CD4-positive, CD25-positive, alpha-beta regulatory T cell (primary cell): Measurements from ENCODE around the gene SEMA5A. TPM values are rescaled to one million over a fixed set of nuclear protein-coding genes. Genes with fewer than 3 reads are reported as not detected.

Experiments used
- ATAC-seq, 2 donors: fragments of 150-1000 bp; cut with Tn5 transposase; one replicate each; pipeline ENCODE4 v1.10.0; 2021; ENCODE audit warnings: low read depth in 2 of 2, moderate number of reproducible peaks in 2 of 2, moderate library complexity in 1 of 2
- DNase-seq, 3 donors: peaks; one replicate each; pipeline versions ENCODE4 v3.0.0 to v3.0.0-alpha.2; 2012 to 2022; ENCODE audit warnings: mixed read lengths in 1 of 3
- H3K27ac ChIP-seq: one replicate; pipeline ENCODE4 v1.7.0; 2013; ENCODE audit warnings: mild to moderate bottlenecking, low read length; ENCODE audit not compliant: insufficient read depth, poor library complexity, severe bottlenecking
- H3K27me3 ChIP-seq: one replicate; pipeline ENCODE4 v1.7.0; 2013; ENCODE audit warnings: low read length; ENCODE audit not compliant: control insufficient read depth, insufficient read depth
- H3K36me3 ChIP-seq: one replicate; pipeline ENCODE4 v1.7.0; 2013; ENCODE audit warnings: mild to moderate bottlenecking, low read length, moderate library complexity; ENCODE audit not compliant: control insufficient read depth, insufficient read depth
- H3K4me1 ChIP-seq: 2 replicates; pipeline ENCODE4 v1.7.0; 2013; ENCODE audit warnings: mild to moderate bottlenecking, low read length; ENCODE audit not compliant: insufficient read depth, control insufficient read depth, poor library complexity, severe bottlenecking
- H3K4me3 ChIP-seq: one replicate; pipeline ENCODE4 v1.7.0; 2013; ENCODE audit warnings: low read depth, mild to moderate bottlenecking, low read length, moderate library complexity
- H3K9me3 ChIP-seq, 2 experiments: 1 replicate in 1 of 2; 2 replicates in 1 of 2; pipeline ENCODE4 v1.7.0; 2013; ENCODE audit warnings: low read length in 2 of 2, mild to moderate bottlenecking in 1 of 2, moderate library complexity in 1 of 2; ENCODE audit not compliant: control insufficient read depth in 2 of 2
- H3K27ac Mint-ChIP-seq, 3 donors: one replicate each; pipeline ENCODE4 v1.8.0; 2020 to 2022; ENCODE audit warnings: mild to moderate bottlenecking in 3 of 3, mixed read lengths in 3 of 3, moderate library complexity in 2 of 3
- H3K27me3 Mint-ChIP-seq: one replicate; pipeline ENCODE4 v1.8.0; 2022; ENCODE audit warnings: mild to moderate bottlenecking, mixed read lengths
- H3K36me3 Mint-ChIP-seq: one replicate; pipeline ENCODE4 v1.8.0; 2020; ENCODE audit warnings: mixed read lengths
- H3K4me1 Mint-ChIP-seq, 4 donors: one replicate each; pipeline ENCODE4 v1.8.0; 2020 to 2022; ENCODE audit warnings: mixed read lengths in 4 of 4, mild to moderate bottlenecking in 1 of 4
- H3K4me3 Mint-ChIP-seq, 4 donors: one replicate each; pipeline ENCODE4 v1.8.0; 2020 to 2022; ENCODE audit warnings: mild to moderate bottlenecking in 4 of 4, mixed read lengths in 4 of 4, moderate library complexity in 3 of 4
- H3K9me3 Mint-ChIP-seq, 7 donors: one replicate each; pipeline ENCODE4 v1.8.0; 2020 to 2022; ENCODE audit warnings: mixed read lengths in 7 of 7, mild to moderate bottlenecking in 3 of 7, moderate library complexity in 2 of 7
- polyA plus RNA-seq, 4 donors: library from polyadenylated mRNA; unstranded; fragments of 300-500 nt; fragmentation: Illumina TruSeq; gene quantifications; one replicate each; pipeline ENCODE4 v1.2.3, GENCODE V29; 2021
- total RNA-seq: library from RNA; stranded (reverse); gene quantifications from one replicate; pipeline ENCODE4 v1.2.3, GENCODE V29; 2022

The SEMA5A gene
- total and polyA plus RNA-seq, 5 donors from 2014 or later: 0.22 to 2.8 (median 0.31) TPM; not detected in 2

DNA sequence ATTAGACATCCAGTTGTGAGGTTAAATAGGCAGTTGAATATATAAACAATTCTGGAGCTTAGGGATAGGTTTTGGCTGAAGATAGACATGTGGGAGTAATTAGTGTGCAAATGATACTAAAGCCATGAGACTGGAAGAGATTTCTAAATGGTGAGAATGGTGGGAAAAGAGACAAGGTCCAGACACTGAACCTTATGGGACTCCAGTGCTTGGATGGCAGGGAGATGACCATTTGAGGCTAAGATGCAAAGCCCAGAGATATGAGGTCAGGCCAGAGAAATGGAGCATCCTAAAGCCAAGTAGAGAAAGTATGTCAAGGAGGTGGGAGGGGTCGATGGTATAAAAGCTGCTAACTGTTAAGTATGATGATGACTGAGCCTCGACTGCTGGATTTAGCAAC is 115.6 kb downstream of the SEMA5A start:
- ATAC-seq: no peak
- H3K27me3 ChIP-seq: no peaks in the 10 kb centered on the region
- no peaks in the 10 kb centered on the region for H3K36me3 Mint-ChIP-seq

DNA sequence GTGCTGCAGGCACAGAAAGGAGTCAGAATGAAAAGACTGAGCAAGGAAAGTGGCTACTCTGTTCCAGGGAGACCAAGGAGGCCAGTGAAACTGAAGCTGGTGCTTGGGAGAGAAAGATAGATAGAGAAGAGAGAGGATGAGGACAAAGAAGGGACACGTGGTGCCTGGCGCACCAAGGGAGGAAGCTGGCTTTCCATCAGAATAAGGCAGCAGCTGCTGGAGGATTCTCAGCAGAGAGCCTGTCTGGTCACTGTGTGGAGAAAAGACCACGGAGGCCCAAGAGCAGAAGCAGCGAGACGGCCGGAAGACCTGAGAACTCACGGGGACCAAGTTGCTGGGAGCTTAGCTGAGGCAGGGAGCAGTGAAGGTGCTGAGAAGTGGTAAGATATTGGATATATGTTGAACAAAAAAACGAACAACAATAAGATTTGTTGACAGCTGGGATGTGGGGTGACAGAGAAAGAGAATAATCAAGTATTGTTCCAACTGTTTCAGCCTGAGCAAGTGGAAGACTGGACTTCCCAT is 116.1 kb downstream of the SEMA5A start:
- no peak overlapping the region for H3K4me3 Mint-ChIP-seq
- no peaks in the 10 kb centered on the region for H3K36me3 Mint-ChIP-seq

More for the DNA sequence above, 115.6 kb downstream of the SEMA5A start:
- no peaks in the 10 kb centered on the region for H3K36me3 ChIP-seq
- H3K4me3 Mint-ChIP-seq: no peak overlapping the region
- no peak overlapping the region for H3K27ac ChIP-seq
- H3K27ac Mint-ChIP-seq: no peak overlapping the region
- H3K9me3 ChIP-seq: no peaks in the 10 kb centered on the region
- H3K27me3 Mint-ChIP-seq: no peaks in the 10 kb centered on the region
- H3K4me1 ChIP-seq: no peaks in the 10 kb centered on the region
- peaks cover 0 to 5% (median 2%) of the 10 kb centered on the region in 7 donors for H3K9me3 Mint-ChIP-seq
- DNase-seq: no peak
- H3K4me1 Mint-ChIP-seq: no peaks in the 10 kb centered on the region
- H3K4me3 ChIP-seq: no peak overlapping the region

DNA sequence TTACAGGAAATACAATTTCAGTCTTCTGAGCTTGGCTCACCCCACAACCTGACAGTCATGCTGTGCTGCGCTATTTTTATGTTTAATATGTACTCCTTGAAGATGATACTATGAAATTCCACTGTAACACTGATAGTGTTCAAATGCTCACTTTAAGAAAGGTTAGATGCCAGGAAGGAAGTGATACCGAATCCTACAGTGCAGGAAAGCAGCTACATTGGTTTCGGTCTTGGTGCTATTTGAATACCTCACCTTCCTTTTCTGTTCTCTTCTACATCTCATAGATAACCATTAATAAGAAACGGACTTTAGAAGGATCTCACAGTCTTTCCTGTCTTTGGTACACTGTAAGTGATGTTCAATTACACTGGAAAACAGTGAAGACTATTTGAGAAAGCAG is 117.6 kb downstream of the SEMA5A start:
- H3K27me3 ChIP-seq: no peaks in the 10 kb centered on the region
- no peaks in the 10 kb centered on the region for H3K4me1 ChIP-seq
- no peaks in the 10 kb centered on the region for H3K36me3 ChIP-seq
- DNase-seq: no peak
- H3K27ac ChIP-seq: no peak overlapping the region
- Mint-ChIP-seq H3K9me3 (peaks cover 0 to 7% (median 2%) of the 10 kb centered on the region in 7 donors), H3K36me3 (no peaks in the 10 kb centered on the region), H3K27ac (no peak overlapping the region), H3K27me3 (no peaks in the 10 kb centered on the region), H3K4me3 (no peak overlapping the region), H3K4me1 (no peaks in the 10 kb centered on the region)
- ATAC-seq: no peak
- no peak overlapping the region for H3K4me3 ChIP-seq
- no peaks in the 10 kb centered on the region for H3K9me3 ChIP-seq

More for the DNA sequence above, 116.1 kb downstream of the SEMA5A start:
- H3K27ac ChIP-seq: no peak overlapping the region
- Mint-ChIP-seq H3K27me3 (no peaks in the 10 kb centered on the region), H3K4me1 (no peaks in the 10 kb centered on the region), H3K27ac (no peak overlapping the region), H3K9me3 (peaks cover 0 to 6% (median 2%) of the 10 kb centered on the region in 7 donors)
- H3K4me3 ChIP-seq: no peak overlapping the region
- ATAC-seq (no peak), DNase-seq (no peak)
- no peaks in the 10 kb centered on the region for H3K36me3 ChIP-seq
- no peaks in the 10 kb centered on the region for H3K9me3 ChIP-seq
- H3K27me3 ChIP-seq: no peaks in the 10 kb centered on the region
- H3K4me1 ChIP-seq: no peaks in the 10 kb centered on the region

DNA sequence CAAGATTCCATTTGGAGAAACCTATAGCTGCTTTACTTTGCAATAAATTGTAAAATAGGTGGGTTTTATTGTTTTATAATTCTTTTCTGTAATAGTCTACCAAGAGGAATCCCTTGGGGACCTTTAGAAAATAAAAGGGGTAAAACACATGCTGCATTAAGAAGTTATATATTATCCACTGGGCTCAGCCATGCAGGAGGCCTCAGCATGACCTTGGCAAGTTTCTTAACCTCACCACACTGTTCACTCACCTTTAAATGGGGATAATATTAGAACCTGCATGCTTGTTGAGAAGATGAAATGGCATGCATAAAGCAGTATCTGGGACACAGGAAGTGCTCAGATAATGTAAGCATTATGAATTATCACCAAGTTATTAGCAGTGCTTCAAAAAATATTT is 120.2 kb downstream of the SEMA5A start:
- Histone ChIP-seq H3K4me3 (no peak overlapping the region), H3K4me1 (no peaks in the 10 kb centered on the region), H3K27me3 (no peaks in the 10 kb centered on the region), H3K9me3 (no peaks in the 10 kb centered on the region), H3K36me3 (no peaks in the 10 kb centered on the region), H3K27ac (no peak overlapping the region)
- Mint-ChIP-seq H3K36me3 (no peaks in the 10 kb centered on the region), H3K27me3 (no peaks in the 10 kb centered on the region), H3K4me3 (no peak overlapping the region), H3K27ac (no peak overlapping the region), H3K4me1 (no peaks in the 10 kb centered on the region), H3K9me3 (peaks cover 0 to 6% (median 3%) of the 10 kb centered on the region in 7 donors)
- no peak for ATAC-seq
- DNase-seq: no peak

DNA sequence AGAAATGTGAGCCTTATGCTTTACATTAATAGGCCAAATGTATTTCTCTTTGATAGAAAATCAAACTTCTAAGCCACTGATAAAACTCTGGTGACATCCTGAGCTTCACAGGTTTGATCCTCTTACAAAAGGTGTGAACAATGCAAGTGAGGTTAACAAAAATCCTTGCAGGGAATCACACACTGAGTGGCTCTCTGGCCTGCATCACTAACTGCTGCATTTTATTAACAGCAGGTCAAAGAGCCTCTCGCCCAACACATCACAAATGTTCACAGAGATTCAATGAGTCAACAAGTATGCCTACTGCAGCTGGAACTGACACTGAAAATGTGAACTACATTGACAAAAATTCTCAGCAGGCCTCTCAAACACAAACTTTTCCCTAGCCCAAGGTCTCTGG is 122.3 kb downstream of the SEMA5A start:
- peaks cover 0 to 15% (median 7%) of the 10 kb centered on the region in 7 donors for H3K9me3 Mint-ChIP-seq
- H3K4me1 ChIP-seq: no peaks in the 10 kb centered on the region
- no peaks in the 10 kb centered on the region for H3K36me3 ChIP-seq
- ATAC-seq: no peak
- no peaks in the 10 kb centered on the region for H3K4me1 Mint-ChIP-seq
- no peaks in the 10 kb centered on the region for H3K36me3 Mint-ChIP-seq
- no peak overlapping the region for H3K4me3 Mint-ChIP-seq
- no peak overlapping the region for H3K27ac Mint-ChIP-seq
- H3K27ac ChIP-seq: no peak overlapping the region
- no peaks in the 10 kb centered on the region for H3K27me3 Mint-ChIP-seq
- H3K9me3 ChIP-seq: no peaks in the 10 kb centered on the region
- no peaks in the 10 kb centered on the region for H3K27me3 ChIP-seq
- no peak overlapping the region for H3K4me3 ChIP-seq
- DNase-seq: no peak

DNA sequence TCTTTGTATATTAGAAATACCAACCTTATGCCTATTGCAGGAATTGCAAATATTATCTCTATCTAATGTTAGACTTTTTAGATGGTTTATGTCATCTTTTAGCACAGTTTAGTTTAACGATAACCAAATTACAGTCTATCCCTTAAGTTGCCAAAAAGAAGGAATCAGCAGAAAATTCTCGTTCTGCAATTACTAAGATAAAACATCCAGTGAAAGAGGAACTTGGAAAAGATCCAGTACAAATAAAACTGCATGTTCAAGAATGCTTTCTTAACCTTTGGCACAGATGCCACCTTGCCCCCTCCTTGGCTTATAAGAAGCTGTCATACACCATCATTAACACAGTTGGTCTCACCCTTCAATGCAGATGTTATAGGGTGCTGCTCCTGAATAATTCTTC is 124.0 kb downstream of the SEMA5A start:
- peaks cover 0 to 21% (median 9%) of the 10 kb centered on the region in 7 donors for H3K9me3 Mint-ChIP-seq

DNA sequence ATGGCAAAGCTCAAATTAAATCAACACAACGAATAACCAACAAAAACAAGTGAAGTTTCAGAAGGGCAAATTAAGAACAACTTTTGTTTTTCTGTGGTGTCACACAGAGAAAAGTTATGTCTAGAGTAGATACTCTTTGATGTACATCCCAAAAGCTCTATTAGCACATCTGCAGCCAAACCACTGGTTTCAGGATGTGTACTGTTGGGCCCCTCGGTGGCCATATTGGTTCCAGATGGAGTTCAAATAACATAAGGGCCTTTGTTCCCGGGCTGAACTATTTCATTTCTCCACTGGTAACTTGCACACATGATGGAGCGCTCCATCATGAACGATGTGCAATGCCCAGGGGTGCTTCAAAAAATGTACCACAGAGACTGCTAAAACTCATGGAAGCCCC is 126.1 kb downstream of the SEMA5A start:
- peaks cover 0 to 21% (median 9%) of the 10 kb centered on the region in 7 donors for H3K9me3 Mint-ChIP-seq
- H3K4me3 Mint-ChIP-seq: no peak overlapping the region
- Histone ChIP-seq H3K36me3 (no peaks in the 10 kb centered on the region), H3K9me3 (no peaks in the 10 kb centered on the region), H3K27me3 (no peaks in the 10 kb centered on the region), H3K27ac (no peak overlapping the region), H3K4me3 (no peak overlapping the region), H3K4me1 (no peaks in the 10 kb centered on the region)
- ATAC-seq (no peak), DNase-seq (no peak)
- no peak overlapping the region for H3K27ac Mint-ChIP-seq
- no peaks in the 10 kb centered on the region for H3K27me3 Mint-ChIP-seq
- H3K4me1 Mint-ChIP-seq: no peaks in the 10 kb centered on the region
- H3K36me3 Mint-ChIP-seq: no peaks in the 10 kb centered on the region

More for the DNA sequence above, 124.0 kb downstream of the SEMA5A start:
- no peak overlapping the region for H3K4me3 ChIP-seq
- no peak overlapping the region for H3K27ac ChIP-seq
- Mint-ChIP-seq H3K27me3 (no peaks in the 10 kb centered on the region), H3K36me3 (no peaks in the 10 kb centered on the region), H3K4me1 (no peaks in the 10 kb centered on the region), H3K27ac (no peak overlapping the region), H3K4me3 (no peak overlapping the region)
- H3K36me3 ChIP-seq: no peaks in the 10 kb centered on the region
- H3K9me3 ChIP-seq: no peaks in the 10 kb centered on the region
- no peaks in the 10 kb centered on the region for H3K4me1 ChIP-seq
- DNase-seq (no peak), ATAC-seq (no peak)
- no peaks in the 10 kb centered on the region for H3K27me3 ChIP-seq

DNA sequence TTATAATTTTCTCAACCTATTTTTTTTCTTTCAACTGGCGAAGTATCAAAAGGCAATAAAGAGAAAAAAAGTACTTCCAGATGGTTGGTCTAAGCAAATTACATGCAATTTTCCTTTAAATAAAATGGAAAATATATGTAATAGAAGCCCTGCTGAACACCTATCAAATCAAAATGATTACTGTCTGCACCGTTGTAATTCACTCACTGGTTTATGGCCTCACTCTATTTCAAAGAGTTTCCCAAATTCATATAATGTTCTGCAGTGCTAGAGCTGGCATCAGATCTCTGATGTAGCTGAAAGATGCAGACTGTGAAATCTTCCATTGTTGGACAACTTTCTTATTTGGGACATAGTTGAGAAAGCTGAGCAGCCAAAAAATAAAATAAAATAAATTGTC is 130.3 kb downstream of the SEMA5A start:
- Mint-ChIP-seq H3K4me3 (no peak overlapping the region), H3K4me1 (no peaks in the 10 kb centered on the region), H3K27me3 (no peaks in the 10 kb centered on the region), H3K36me3 (no peaks in the 10 kb centered on the region), H3K9me3 (peaks cover 0 to 21% (median 6%) of the 10 kb centered on the region in 7 donors), H3K27ac (no peak overlapping the region)
- H3K27me3 ChIP-seq: no peaks in the 10 kb centered on the region
- no peak for DNase-seq
- ATAC-seq: no peak
- H3K4me3 ChIP-seq: no peak overlapping the region
- H3K36me3 ChIP-seq: no peaks in the 10 kb centered on the region
- no peaks in the 10 kb centered on the region for H3K4me1 ChIP-seq
- H3K27ac ChIP-seq: no peak overlapping the region
- H3K9me3 ChIP-seq: no peaks in the 10 kb centered on the region
